ENCODE data around the gene CACNA2D3.
A peak's percentile ranks its signal among the peaks of the same experiment; 100 is the strongest.

The CACNA2D3 gene

GRCh38 chr3:54366007-54366750 is 243.8 kb downstream of the CACNA2D3 start:
- no peak for TF ChIP-seq CTCF (IDR thresholded peaks at IDR 0.05; ENCODE audit: insufficient read depth, low read depth, low read length, missing control alignments)
- no peak for DNase-seq (ENCODE audit: low read depth)
- no peak overlapping the region for H3K4me3 ChIP-seq (ENCODE audit: low read depth, low read length)

GRCh38 chr3:54366839-54367238 is 244.5 kb downstream of the CACNA2D3 start:
- no peak for DNase-seq (ENCODE audit: low read depth)
- TF ChIP-seq CTCF (IDR thresholded peaks at IDR 0.05; ENCODE audit: insufficient read depth, low read depth, low read length, missing control alignments) = no peak
- no peak overlapping the region for H3K4me3 ChIP-seq (ENCODE audit: low read depth, low read length)

GRCh38 chr3:54372232-54372631 is 249.9 kb downstream of the CACNA2D3 start:
- no peak for DNase-seq (ENCODE audit: low read depth)
- no peak for TF ChIP-seq CTCF (IDR thresholded peaks at IDR 0.05; ENCODE audit: insufficient read depth, low read depth, low read length, missing control alignments)
- H3K4me3 ChIP-seq (ENCODE audit: low read depth, low read length) = no peak overlapping the region

- DNase-seq (ENCODE audit: low read depth) = peak; percentile 24
- TF ChIP-seq CTCF (IDR thresholded peaks at IDR 0.05; ENCODE audit: insufficient read depth, low read depth, low read length, missing control alignments) = peak; percentile 38
- H3K4me3 ChIP-seq (ENCODE audit: low read depth, low read length) = no peak overlapping the region
These were observed 252.0 kb downstream of the CACNA2D3 start for GRCh38 chr3:54374214-54374852.

GRCh38 chr3:54376142-54376807 is 253.9 kb downstream of the CACNA2D3 start:
- no peak for TF ChIP-seq CTCF (IDR thresholded peaks at IDR 0.05; ENCODE audit: insufficient read depth, low read depth, low read length, missing control alignments)
- no peak for DNase-seq (ENCODE audit: low read depth)
- no peak overlapping the region for H3K4me3 ChIP-seq (ENCODE audit: low read depth, low read length)

GRCh38 chr3:54376939-54377578 is 254.7 kb downstream of the CACNA2D3 start:
- no peak overlapping the region for H3K4me3 ChIP-seq (ENCODE audit: low read depth, low read length)
- TF ChIP-seq CTCF (IDR thresholded peaks at IDR 0.05; ENCODE audit: insufficient read depth, low read depth, low read length, missing control alignments) = no peak
- DNase-seq (ENCODE audit: low read depth) = no peak
